DND-41 (cell line): ENCODE data around the gene TMEM266.

Experiments
- EZH2 ChIP-seq: IDR thresholded peaks from 3 replicates; pipeline ENCODE4 v1.6.1; 2012; ENCODE audit warnings: borderline replicate concordance, low read depth, mild to moderate bottlenecking, moderate library complexity, low read length, inconsistent platforms; ENCODE audit not compliant: severe bottlenecking
- TF ChIP-seq, protein P1 (sequence below): IDR thresholded peaks from 2 replicates; pipeline ENCODE4 v1.5.1; 2012; ENCODE audit warnings: borderline replicate concordance, low read length, moderate library complexity, mild to moderate bottlenecking; ENCODE audit not compliant: poor library complexity, severe bottlenecking; ENCODE audit errors: extremely low read depth

DNA sequence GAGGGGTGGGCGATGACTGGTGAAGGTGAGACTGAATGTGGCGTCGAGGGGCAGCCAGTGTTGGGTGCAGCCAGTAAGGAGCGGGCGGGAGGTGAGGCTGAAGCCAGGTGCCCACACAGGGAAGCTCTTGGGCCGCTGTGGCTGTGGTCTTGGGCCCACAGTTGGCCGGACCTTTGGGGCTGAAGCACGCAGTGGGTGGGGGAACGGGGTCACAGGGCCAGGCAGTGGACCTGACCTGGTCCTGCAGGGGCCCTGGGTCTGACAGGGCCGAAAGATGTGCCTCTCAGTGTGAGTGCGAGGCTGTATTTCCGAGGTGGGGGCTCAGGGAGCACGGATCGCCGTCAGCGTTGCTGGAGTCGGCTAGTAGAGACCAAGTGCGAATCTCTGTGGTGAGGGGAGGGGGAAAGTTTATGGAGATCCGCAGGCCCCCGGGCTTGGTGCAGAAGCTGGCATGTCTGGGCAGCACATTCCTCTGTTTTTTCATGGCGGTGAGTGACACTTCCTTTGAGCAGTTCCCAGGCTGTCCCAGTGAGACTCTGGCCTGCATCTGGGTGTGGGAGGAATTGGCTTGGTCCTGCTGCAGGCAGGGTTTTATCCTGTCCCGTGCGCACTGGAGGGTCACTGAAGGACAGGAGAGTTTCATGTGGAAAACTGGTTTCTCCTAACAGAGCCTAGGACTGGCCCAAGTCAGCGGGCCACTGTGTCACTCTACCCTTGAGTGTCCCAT lies 100.8 kb downstream of the TMEM266 start:
- TF ChIP-seq EZH2 = no peak
- TF ChIP-seq, protein P1, sequence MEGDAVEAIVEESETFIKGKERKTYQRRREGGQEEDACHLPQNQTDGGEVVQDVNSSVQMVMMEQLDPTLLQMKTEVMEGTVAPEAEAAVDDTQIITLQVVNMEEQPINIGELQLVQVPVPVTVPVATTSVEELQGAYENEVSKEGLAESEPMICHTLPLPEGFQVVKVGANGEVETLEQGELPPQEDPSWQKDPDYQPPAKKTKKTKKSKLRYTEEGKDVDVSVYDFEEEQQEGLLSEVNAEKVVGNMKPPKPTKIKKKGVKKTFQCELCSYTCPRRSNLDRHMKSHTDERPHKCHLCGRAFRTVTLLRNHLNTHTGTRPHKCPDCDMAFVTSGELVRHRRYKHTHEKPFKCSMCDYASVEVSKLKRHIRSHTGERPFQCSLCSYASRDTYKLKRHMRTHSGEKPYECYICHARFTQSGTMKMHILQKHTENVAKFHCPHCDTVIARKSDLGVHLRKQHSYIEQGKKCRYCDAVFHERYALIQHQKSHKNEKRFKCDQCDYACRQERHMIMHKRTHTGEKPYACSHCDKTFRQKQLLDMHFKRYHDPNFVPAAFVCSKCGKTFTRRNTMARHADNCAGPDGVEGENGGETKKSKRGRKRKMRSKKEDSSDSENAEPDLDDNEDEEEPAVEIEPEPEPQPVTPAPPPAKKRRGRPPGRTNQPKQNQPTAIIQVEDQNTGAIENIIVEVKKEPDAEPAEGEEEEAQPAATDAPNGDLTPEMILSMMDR = no peak
